ENCODE results near the gene GSK3B. TPM values are rescaled to one million over a fixed set of nuclear protein-coding genes. Genes with fewer than 3 reads are reported as not detected.

The GSK3B gene
- total RNA-seq, 1 experiment from 2014 or later, result 50.0 TPM

GRCh38 chr3:119998166-119998565 is 96.1 kb downstream of the GSK3B start (continued):
- TF ChIP-seq POLR2AphosphoS5 (IDR thresholded peaks at IDR 0.05; ENCODE audit: low read depth, low read length), result no peak
- no peak for TF ChIP-seq EZH2phosphoT487 (IDR thresholded peaks at IDR 0.05; ENCODE audit: borderline replicate concordance)
- TF ChIP-seq SRF (IDR thresholded peaks at IDR 0.05; ENCODE audit: low read depth), result no peak
- TF ChIP-seq, protein P1, sequence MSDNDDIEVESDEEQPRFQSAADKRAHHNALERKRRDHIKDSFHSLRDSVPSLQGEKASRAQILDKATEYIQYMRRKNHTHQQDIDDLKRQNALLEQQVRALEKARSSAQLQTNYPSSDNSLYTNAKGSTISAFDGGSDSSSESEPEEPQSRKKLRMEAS (IDR thresholded peaks at IDR 0.05), result no peak
- no peak for TF ChIP-seq ZFX (IDR thresholded peaks at IDR 0.05)
- no peak for TF ChIP-seq ATF3 (IDR thresholded peaks at IDR 0.05)
- TF ChIP-seq RAD21 (IDR thresholded peaks at IDR 0.05; ENCODE audit: low read depth), result no peak

DNA sequence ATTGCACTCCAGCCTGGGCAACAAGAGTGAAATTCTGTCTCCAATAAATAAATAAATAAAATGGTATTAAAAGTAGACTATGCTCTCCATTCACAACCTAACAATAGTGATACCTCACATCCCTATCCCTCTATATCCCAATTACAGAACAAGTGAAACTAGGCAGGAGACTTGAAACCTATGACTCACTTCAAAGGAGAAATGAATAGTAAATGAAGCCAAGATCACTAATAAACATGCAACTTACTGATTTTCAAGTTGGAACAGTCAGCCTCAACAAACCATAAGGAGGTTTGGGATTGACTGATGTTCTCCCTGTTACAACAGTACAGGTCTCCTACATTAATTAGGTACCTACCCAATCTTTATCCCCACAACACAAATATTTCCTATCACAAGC is 103.4 kb downstream of the GSK3B start:
- H3K9me2 ChIP-seq (ENCODE audit: insufficient read depth), result no peaks in the 10 kb centered on the region
- no peak overlapping the region for H3K4me3 ChIP-seq (replicated peaks in 1 of 2; ENCODE audit: low read depth in 1 of 2, low read length in 2 of 2)
- ChIA-PET CTCF (no interaction called here), POLR2A (no interaction called here), RAD21 (ENCODE audit: low non-redundant PET in 1 of 2, low total read pairs in 2 of 2, uncharacterized antibody in 2 of 2, unreplicated experiment in 2 of 2) (no interaction called here)
- no peaks in the 10 kb centered on the region for H3K9me3 ChIP-seq (ENCODE audit: control insufficient read depth in 1 of 2, insufficient read depth in 1 of 2, low read depth in 1 of 2, low read length in 2 of 2)
- peaks cover 9% of the 10 kb centered on the region; the same call in 1 of the 2 replicates for H4K20me1 ChIP-seq (ENCODE audit: insufficient read depth)
- DNase-seq (ENCODE audit: low read depth, low spot score), result no peak
- intact Hi-C loops (cut with micrococcal nuclease), result loop anchor here (10.0 kb wide), 1 partner anchor 56 kb away; no protein-coding TSS in a partner anchor
- ATAC-seq, result no peak
- H3K27ac ChIP-seq (ENCODE audit: low read depth, low read length), result no peak overlapping the region
- no TSS peak for BruUV-seq (replicated peaks)
- no peaks in the 10 kb centered on the region for H3K27me3 ChIP-seq (ENCODE audit: insufficient read depth, low read length)
- H3K4me2 ChIP-seq (ENCODE audit: low read length), result no peak overlapping the region
- H2AFZ ChIP-seq (ENCODE audit: low read depth, low read length, poor library complexity, severe bottlenecking), result no peak overlapping the region
- no peaks in the 10 kb centered on the region for H3K36me3 ChIP-seq (ENCODE audit: control insufficient read depth in 1 of 2, insufficient read depth in 2 of 2, low read length in 2 of 2)
- no peak overlapping the region for H3K9ac ChIP-seq (ENCODE audit: low read length)
- H3K4me1 ChIP-seq (ENCODE audit: control insufficient read depth in 1 of 2, insufficient read depth in 2 of 2, low read length in 2 of 2), result no peaks in the 10 kb centered on the region
- TF ChIP-seq ATF3 (IDR thresholded peaks at IDR 0.05) (no peak), EZH2phosphoT487 (IDR thresholded peaks at IDR 0.05; ENCODE audit: borderline replicate concordance) (no peak), EZH2 (IDR thresholded peaks at IDR 0.05) (no peak), RAD21 (IDR thresholded peaks at IDR 0.05; ENCODE audit: low read depth) (no peak), SIN3A (IDR thresholded peaks at IDR 0.05; ENCODE audit: low read depth) (no peak), TCF7L2 (IDR thresholded peaks at IDR 0.05; ENCODE audit: borderline replicate concordance, extremely low read depth, insufficient read depth, insufficient read length) (no peak), YY1 (IDR thresholded peaks at IDR 0.05; ENCODE audit: extremely low read depth, insufficient replicate concordance, low read depth, low read length) (no peak), ZBTB33 (IDR thresholded peaks at IDR 0.05; ENCODE audit: extremely low read depth, insufficient replicate concordance, low read length) (no peak), ZFX (IDR thresholded peaks at IDR 0.05) (no peak), ZNF274 (IDR thresholded peaks at IDR 0.05; ENCODE audit: low read depth, low read length) (no peak), SRF (IDR thresholded peaks at IDR 0.05; ENCODE audit: low read depth) (no peak)
- TF ChIP-seq, protein P2, sequence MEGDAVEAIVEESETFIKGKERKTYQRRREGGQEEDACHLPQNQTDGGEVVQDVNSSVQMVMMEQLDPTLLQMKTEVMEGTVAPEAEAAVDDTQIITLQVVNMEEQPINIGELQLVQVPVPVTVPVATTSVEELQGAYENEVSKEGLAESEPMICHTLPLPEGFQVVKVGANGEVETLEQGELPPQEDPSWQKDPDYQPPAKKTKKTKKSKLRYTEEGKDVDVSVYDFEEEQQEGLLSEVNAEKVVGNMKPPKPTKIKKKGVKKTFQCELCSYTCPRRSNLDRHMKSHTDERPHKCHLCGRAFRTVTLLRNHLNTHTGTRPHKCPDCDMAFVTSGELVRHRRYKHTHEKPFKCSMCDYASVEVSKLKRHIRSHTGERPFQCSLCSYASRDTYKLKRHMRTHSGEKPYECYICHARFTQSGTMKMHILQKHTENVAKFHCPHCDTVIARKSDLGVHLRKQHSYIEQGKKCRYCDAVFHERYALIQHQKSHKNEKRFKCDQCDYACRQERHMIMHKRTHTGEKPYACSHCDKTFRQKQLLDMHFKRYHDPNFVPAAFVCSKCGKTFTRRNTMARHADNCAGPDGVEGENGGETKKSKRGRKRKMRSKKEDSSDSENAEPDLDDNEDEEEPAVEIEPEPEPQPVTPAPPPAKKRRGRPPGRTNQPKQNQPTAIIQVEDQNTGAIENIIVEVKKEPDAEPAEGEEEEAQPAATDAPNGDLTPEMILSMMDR (IDR thresholded peaks at IDR 0.05 in 2 of 3, conservative IDR thresholded peaks at IDR 0.05 in 1 of 3; ENCODE audit: borderline replicate concordance in 1 of 3, insufficient read depth in 1 of 3, low read depth in 2 of 3, low read length in 2 of 3), result no peak
- peaks cover 82% of the 10 kb centered on the region for H3K79me2 ChIP-seq (ENCODE audit: insufficient read depth, low read length)

Data from HCT116 (cell line).